ENCODE results near the gene TMEM167B. TPM values are rescaled to one million over a fixed set of nuclear protein-coding genes. Genes with fewer than 3 reads are reported as not detected.

Gene TMEM167B
- polyA plus RNA-seq, 1 of the 3 experiments (the other 2 are of a cell fraction): 12.7 TPM

DNA sequence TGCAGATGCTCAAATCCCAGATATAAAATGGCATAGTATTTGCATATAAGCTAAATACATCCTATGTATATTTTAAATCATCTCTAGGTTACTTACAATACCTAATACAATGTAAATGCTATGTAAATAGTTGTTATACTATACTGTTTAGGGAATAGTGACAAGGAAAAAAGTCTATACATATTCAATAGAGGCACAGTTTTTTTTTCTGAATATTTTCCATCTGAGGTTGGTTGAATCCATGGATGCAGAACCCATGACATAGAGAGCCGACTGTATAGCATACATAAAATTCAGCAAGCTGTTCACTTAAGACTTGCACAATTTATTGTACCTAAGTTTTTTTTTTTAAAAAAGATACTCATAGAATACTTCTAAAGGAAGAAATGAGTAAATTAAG lies 21.3 kb upstream of the TMEM167B start:
- Histone ChIP-seq H3K4me1 (ENCODE audit: control insufficient read depth in 1 of 2, insufficient read depth in 2 of 2, low read depth in 1 of 2, low read length in 1 of 2) (no peaks in the 10 kb centered on the region), H3F3A (replicated peaks; ENCODE audit: insufficient read depth) (peaks cover 11% of the 10 kb centered on the region), H3K4me2 (no peak overlapping the region), H3K9ac (no peak overlapping the region), H3K27me3 (ENCODE audit: insufficient read depth) (no peaks in the 10 kb centered on the region), H3K9me2 (no peaks in the 10 kb centered on the region), H3K79me2 (ENCODE audit: insufficient read depth) (peaks cover 92% of the 10 kb centered on the region), H2AFZ (ENCODE audit: low read depth) (no peak overlapping the region), H3K36me3 (replicated peaks in 1 of 2; ENCODE audit: control insufficient read depth in 1 of 2, insufficient read depth in 2 of 2, low read length in 1 of 2) (peaks cover 25 to 69% of the 10 kb centered on the region in 2 experiments), H3K9me3 (no peaks in the 10 kb centered on the region), H3K27ac (ENCODE audit: low read depth in 2 of 2, low read length in 1 of 2) (no peak overlapping the region), H4K20me1 (ENCODE audit: insufficient read depth) (peaks cover 37% of the 10 kb centered on the region), H3K4me3 (ENCODE audit: low read depth in 2 of 2, low read length in 1 of 2) (no peak overlapping the region)
- ChIA-PET CTCF (interaction anchor here (3.5 kb wide), 1 partner anchor 44 kb away, joined by 11 read pairs; the partner anchor contains the start of gene ELAPOR1), POLR2A (interaction anchor here (0.6 kb wide), 1 partner anchor 214 kb away, joined by 5 read pairs; the partner anchor contains the start of gene PSRC1)
- 61% methylated on average over 1 of the region's 1 CpG for WGBS (ENCODE audit: low lambda C conversion rate)
- DNase-seq: no peak
- TF ChIP-seq GABPA (IDR thresholded peaks at IDR 0.05; ENCODE audit: low read depth) (no peak), POLR2AphosphoS5 (IDR thresholded peaks at IDR 0.05; ENCODE audit: low read depth, low read length) (no peak), TCF12 (IDR thresholded peaks at IDR 0.05) (no peak), IRF3 (IDR thresholded peaks at IDR 0.05; ENCODE audit: low read depth, low read length) (no peak), RAD21 (IDR thresholded peaks at IDR 0.05; ENCODE audit: low read length) (no peak)
- TF ChIP-seq, protein P1, sequence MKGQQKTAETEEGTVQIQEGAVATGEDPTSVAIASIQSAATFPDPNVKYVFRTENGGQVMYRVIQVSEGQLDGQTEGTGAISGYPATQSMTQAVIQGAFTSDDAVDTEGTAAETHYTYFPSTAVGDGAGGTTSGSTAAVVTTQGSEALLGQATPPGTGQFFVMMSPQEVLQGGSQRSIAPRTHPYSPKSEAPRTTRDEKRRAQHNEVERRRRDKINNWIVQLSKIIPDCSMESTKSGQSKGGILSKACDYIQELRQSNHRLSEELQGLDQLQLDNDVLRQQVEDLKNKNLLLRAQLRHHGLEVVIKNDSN (IDR thresholded peaks at IDR 0.05; ENCODE audit: borderline replicate concordance, low read depth): no peak

DNA sequence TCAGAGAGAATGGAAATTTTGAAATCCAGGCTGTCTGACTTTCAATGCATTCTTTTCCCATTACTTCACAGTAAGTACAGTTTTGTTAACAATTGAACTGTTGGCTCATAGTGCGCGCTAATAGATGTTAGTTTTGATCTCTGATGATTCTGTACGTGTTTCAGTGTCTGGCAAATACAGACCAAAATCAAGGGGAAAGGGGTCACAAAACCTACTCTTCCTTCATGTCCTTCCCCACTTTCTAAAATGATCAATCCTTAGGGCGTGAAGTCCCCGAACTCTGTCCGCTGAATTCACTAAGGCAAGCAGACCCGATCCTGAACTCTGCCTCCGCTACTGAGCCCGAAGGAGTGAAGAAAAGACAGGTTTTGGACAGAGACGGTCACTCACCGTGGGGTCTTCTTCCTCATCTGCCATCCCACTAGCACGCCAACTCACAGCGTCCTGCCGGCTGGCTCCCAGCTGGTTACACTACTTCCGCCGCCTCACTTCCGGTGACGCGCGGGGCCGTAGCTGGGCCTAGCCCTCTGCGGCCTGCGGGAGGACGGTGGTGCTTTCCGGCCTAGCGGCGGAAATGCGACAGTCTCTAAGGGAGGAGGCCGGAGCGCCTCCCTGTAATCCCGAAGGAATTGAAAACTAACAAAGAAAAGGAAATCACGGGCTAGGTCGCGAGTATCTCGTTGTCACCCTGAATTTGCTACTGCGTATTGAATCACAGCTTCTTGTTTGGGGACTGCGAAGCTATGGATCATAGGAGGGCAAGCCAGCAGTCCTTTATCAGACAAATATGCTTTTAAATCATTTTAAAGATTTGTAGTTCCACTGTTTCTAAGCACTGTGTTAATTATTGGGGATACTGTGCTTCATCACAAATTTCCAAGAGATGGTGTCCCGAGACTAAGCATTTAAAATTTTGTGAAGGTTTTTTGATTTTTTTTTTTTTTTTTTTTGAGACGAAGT lies 14.8 kb upstream of the TMEM167B start, which contains the start of gene TAF13:
Gene TAF13 (minus strand): TSS at position 473 of the 960 bp plus-strand sequence. CDS start 56 bp downstream, at position 417.
- peaks cover 6 to 14% of the 10 kb centered on the region in 2 experiments for H3K36me3 ChIP-seq (replicated peaks in 1 of 2; ENCODE audit: control insufficient read depth in 1 of 2, insufficient read depth in 2 of 2, low read length in 1 of 2)
- peaks cover 6% of the 10 kb centered on the region for H3F3A ChIP-seq (replicated peaks; ENCODE audit: insufficient read depth)
- H3K4me2 ChIP-seq: peak within 1 kb of the TSS; percentile 78
- peak; percentile 96 for DNase-seq
- 0 out of 2 replicates have a peak, but pooled peaks cover 6% of the 10 kb centered on the region for H4K20me1 ChIP-seq (ENCODE audit: insufficient read depth)
- H2AFZ ChIP-seq (ENCODE audit: low read depth): peak within 1 kb of the TSS; percentile 96
- H3K9me3 ChIP-seq: no peaks in the 10 kb centered on the region
- no peaks in the 10 kb centered on the region for H3K9me2 ChIP-seq
- no peaks in the 10 kb centered on the region for H3K27me3 ChIP-seq (ENCODE audit: insufficient read depth)
- no peaks in the 10 kb centered on the region; a peak in 2 of 4 replicates for H3K4me1 ChIP-seq (ENCODE audit: control insufficient read depth in 1 of 2, insufficient read depth in 2 of 2, low read depth in 1 of 2, low read length in 1 of 2)
- POLR2A ChIA-PET: interaction anchor here (0.6 to 1.6 kb wide), 11 partner anchors 10 to 384 kb away, joined by 3 to 28 read pairs (median 5); partner anchors contain the start of genes ELAPOR1, PRPF38B, SARS1 and TMEM167B
- peak within 1 kb of the TSS; percentile 95 to 97 for H3K27ac ChIP-seq (ENCODE audit: low read depth in 2 of 2, low read length in 1 of 2)
- H3K79me2 ChIP-seq (ENCODE audit: insufficient read depth): peaks cover 47% of the 10 kb centered on the region
- peak within 1 kb of the TSS; percentile 81 to 83 for H3K4me3 ChIP-seq (ENCODE audit: low read depth in 2 of 2, low read length in 1 of 2)
- peak within 1 kb of the TSS; percentile 91 for H3K9ac ChIP-seq
- 4% methylated on average over 37 of the region's 39 CpGs for WGBS (ENCODE audit: low lambda C conversion rate)
- CTCF ChIA-PET: interaction anchor here (1.1 to 2.7 kb wide), 4 partner anchors 15 to 36 kb away, joined by 3 to 18 read pairs (median 4); partner anchors contain the start of gene TMEM167B
- TF ChIP-seq TAF1 (IDR thresholded peaks at IDR 0.05; ENCODE audit: borderline replicate concordance, low read depth, low read length): peak; percentile 86
- no peak for TF ChIP-seq NRF1 (IDR thresholded peaks at IDR 0.05; ENCODE audit: low read depth, low read length)
- peak; percentile 74; the same call in 1 of the 2 replicates for TF ChIP-seq ZBTB33 (IDR thresholded peaks at IDR 0.05; ENCODE audit: borderline replicate concordance, low read depth)
- TF ChIP-seq, protein P1 (IDR thresholded peaks at IDR 0.05; ENCODE audit: borderline replicate concordance, low read depth): no peak
- no peak; the same call in 1 of the 2 replicates for TF ChIP-seq FOSL2 (IDR thresholded peaks at IDR 0.05; ENCODE audit: borderline replicate concordance, low read depth)
- peak; percentile 68 for TF ChIP-seq ELF1 (IDR thresholded peaks at IDR 0.05)
- no peak for TF ChIP-seq FOXJ3 (CRISPR knock-in tag; IDR thresholded peaks at IDR 0.05)
- peak; percentile 98 for TF ChIP-seq POLR2AphosphoS5 (IDR thresholded peaks at IDR 0.05; ENCODE audit: low read depth, low read length)
- TF ChIP-seq SMC3 (IDR thresholded peaks at IDR 0.05; ENCODE audit: low read depth, low read length): no peak
- no peak for TF ChIP-seq RFX5 (IDR thresholded peaks at IDR 0.05; ENCODE audit: low read length)
- peak; percentile 22 for TF ChIP-seq CTCF (IDR thresholded peaks at IDR 0.05)
- TF ChIP-seq MXI1 (IDR thresholded peaks at IDR 0.05; ENCODE audit: low read depth, low read length): peak; percentile 97
- TF ChIP-seq TCF12 (IDR thresholded peaks at IDR 0.05): peak; percentile 24; the same call in 1 of the 2 replicates
- TF ChIP-seq CHD2 (IDR thresholded peaks at IDR 0.05; ENCODE audit: low read length, partially characterized antibody): peak; percentile 93
- no peak for TF ChIP-seq RAD21 (IDR thresholded peaks at IDR 0.05; ENCODE audit: low read length)
- no peak for TF ChIP-seq RCOR1 (IDR thresholded peaks at IDR 0.05; ENCODE audit: low read length)

Data from SK-N-SH (cell line).